HG03565 (cell line): ENCODE measurements around the gene RARB.

Experiments
- ATAC-seq: cut with Tn5 transposase; IDR thresholded peaks from one replicate; pipeline ENCODE4 v1.9.1; 2021; ENCODE audit warnings: mild to moderate bottlenecking, moderate library complexity; ENCODE audit not compliant: unreplicated experiment

The RARB gene

GRCh38 chr3:25471081-25471768, 43.2 kb downstream of the RARB start:
- ATAC-seq: no peak

- ATAC-seq: no peak
These were observed 44.1 kb downstream of the RARB start for GRCh38 chr3:25472153-25472552.

GRCh38 chr3:25472731-25473130, 44.7 kb downstream of the RARB start:
- ATAC-seq: no peak

GRCh38 chr3:25473246-25473645, 45.2 kb downstream of the RARB start:
- no peak for ATAC-seq

- ATAC-seq: no peak
These were observed 46.0 kb downstream of the RARB start for GRCh38 chr3:25474052-25474451.

- no peak for ATAC-seq
These were observed 48.6 kb downstream of the RARB start for GRCh38 chr3:25476639-25477038.

GRCh38 chr3:25478211-25478757, 50.2 kb downstream of the RARB start:
- ATAC-seq: no peak

GRCh38 chr3:25478964-25479726, 51.1 kb downstream of the RARB start:
- ATAC-seq: no peak

GRCh38 chr3:25479727-25480010, 51.6 kb downstream of the RARB start:
- ATAC-seq: no peak

- ATAC-seq: no peak
These were observed 52.7 kb downstream of the RARB start for GRCh38 chr3:25480811-25481210.

GRCh38 chr3:25481386-25481785, 53.3 kb downstream of the RARB start:
- no peak for ATAC-seq

GRCh38 chr3:25483456-25483855, 55.4 kb downstream of the RARB start:
- ATAC-seq: no peak

- ATAC-seq: no peak
These were observed 57.6 kb downstream of the RARB start for GRCh38 chr3:25485673-25486072.

GRCh38 chr3:25486932-25487331, 58.9 kb downstream of the RARB start:
- no peak for ATAC-seq

- no peak for ATAC-seq
These were observed 62.0 kb downstream of the RARB start for GRCh38 chr3:25489858-25490593.

GRCh38 chr3:25493246-25493645, 65.2 kb downstream of the RARB start:
- ATAC-seq: no peak

GRCh38 chr3:25493786-25494185, 65.7 kb downstream of the RARB start:
- no peak for ATAC-seq

- ATAC-seq: no peak
These were observed 67.2 kb downstream of the RARB start for GRCh38 chr3:25495304-25495703.

GRCh38 chr3:25495726-25496253, 67.7 kb downstream of the RARB start:
- no peak for ATAC-seq

GRCh38 chr3:25497096-25497495, 69.0 kb downstream of the RARB start:
- no peak for ATAC-seq

GRCh38 chr3:25500706-25501210, 72.7 kb downstream of the RARB start:
- ATAC-seq: no peak
